IMR-90 (cell line): ENCODE results near the gene NEK8.

Experiments used
- ELK1 ChIP-seq: fragments of 150-350 bp; IDR thresholded peaks from 2 replicates; pipeline ENCODE4 v1.6.1; 2016; ENCODE audit warnings: low read depth, mild to moderate bottlenecking, low read length, moderate library complexity, borderline replicate concordance
- MAFK ChIP-seq: IDR thresholded peaks from 2 replicates; pipeline ENCODE4 v1.6.1; 2012; ENCODE audit warnings: low read depth, low read length, improper control_type of control experiment
- MAZ ChIP-seq: IDR thresholded peaks from 2 replicates; pipeline ENCODE4 v1.6.1; 2012; ENCODE audit warnings: low read depth, mild to moderate bottlenecking, low read length, improper control_type of control experiment, moderate library complexity, borderline replicate concordance
- POLR2A ChIP-seq: IDR thresholded peaks from 2 replicates; pipeline ENCODE4 v1.6.1; 2012; ENCODE audit warnings: mild to moderate bottlenecking, low read depth, low read length
- SMC3 ChIP-seq: fragments of 150-350 bp; IDR thresholded peaks from 2 replicates; pipeline ENCODE4 v1.6.1; 2016; ENCODE audit warnings: low read depth, mild to moderate bottlenecking, antibody characterized with exemption, low read length, moderate library complexity
- TF ChIP-seq, protein P1 (sequence below): conservative IDR thresholded peaks from 2 replicates; pipeline ENCODE4 v1.5.1; 2012; ENCODE audit warnings: mild to moderate bottlenecking, low read depth, low read length, improper control_type of control experiment

DNA sequence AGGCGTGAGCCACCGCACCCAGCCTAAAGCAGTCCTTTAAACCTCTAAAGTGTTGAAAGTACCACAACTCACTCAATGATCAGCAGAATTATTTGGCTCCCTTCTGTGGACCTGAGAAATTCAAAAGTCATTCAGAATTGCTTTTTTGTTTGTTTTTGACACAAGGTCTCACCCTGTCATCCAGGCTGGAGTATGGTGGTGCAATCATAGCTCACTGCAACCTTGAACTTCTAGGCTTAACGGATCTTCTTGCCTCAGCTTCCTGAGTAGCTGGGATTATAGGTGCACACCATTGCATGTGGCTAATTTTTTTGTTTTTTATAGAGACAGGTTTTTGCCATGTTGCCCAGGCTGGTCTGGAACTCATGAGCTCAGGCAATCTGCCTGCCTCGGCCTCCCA lies 59.5 kb downstream of the NEK8 start:
- TF ChIP-seq, protein P1, sequence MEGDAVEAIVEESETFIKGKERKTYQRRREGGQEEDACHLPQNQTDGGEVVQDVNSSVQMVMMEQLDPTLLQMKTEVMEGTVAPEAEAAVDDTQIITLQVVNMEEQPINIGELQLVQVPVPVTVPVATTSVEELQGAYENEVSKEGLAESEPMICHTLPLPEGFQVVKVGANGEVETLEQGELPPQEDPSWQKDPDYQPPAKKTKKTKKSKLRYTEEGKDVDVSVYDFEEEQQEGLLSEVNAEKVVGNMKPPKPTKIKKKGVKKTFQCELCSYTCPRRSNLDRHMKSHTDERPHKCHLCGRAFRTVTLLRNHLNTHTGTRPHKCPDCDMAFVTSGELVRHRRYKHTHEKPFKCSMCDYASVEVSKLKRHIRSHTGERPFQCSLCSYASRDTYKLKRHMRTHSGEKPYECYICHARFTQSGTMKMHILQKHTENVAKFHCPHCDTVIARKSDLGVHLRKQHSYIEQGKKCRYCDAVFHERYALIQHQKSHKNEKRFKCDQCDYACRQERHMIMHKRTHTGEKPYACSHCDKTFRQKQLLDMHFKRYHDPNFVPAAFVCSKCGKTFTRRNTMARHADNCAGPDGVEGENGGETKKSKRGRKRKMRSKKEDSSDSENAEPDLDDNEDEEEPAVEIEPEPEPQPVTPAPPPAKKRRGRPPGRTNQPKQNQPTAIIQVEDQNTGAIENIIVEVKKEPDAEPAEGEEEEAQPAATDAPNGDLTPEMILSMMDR = no peak
- TF ChIP-seq MAFK = no peak
- TF ChIP-seq MAZ = no peak
- no peak for TF ChIP-seq ELK1
- TF ChIP-seq POLR2A = no peak
- TF ChIP-seq SMC3 = no peak
